ENCODE data around the gene ZNF184.
"Not testable (repeated sequence)": the region's sequence is repeated elsewhere in the genome, so short reads cannot be mapped to it uniquely, and the experiment has no call there.

Gene ZNF184

GRCh38 chr6:27452496-27452897 is 20.4 kb downstream of the ZNF184 start:
- Histone ChIP-seq H3K27me3 (ENCODE audit: control insufficient read depth in 1 of 2, insufficient read depth in 2 of 2, low read length in 2 of 2) (no peaks in the 10 kb centered on the region), H3K36me3 (ENCODE audit: control insufficient read depth in 2 of 2, insufficient read depth in 2 of 2, low read length in 2 of 2) (peaks cover 44 to 51% of the 10 kb centered on the region in 2 donors), H3K4me1 (ENCODE audit: control insufficient read depth, insufficient read depth, low read length) (no peaks in the 10 kb centered on the region), H3K9ac (ENCODE audit: low read length in 2 of 2) (no peak overlapping the region), H3K27ac (ENCODE audit: low read length) (no peak overlapping the region), H3K4me3 (ENCODE audit: low read length in 2 of 2) (no peak overlapping the region), H3K9me3 (ENCODE audit: control insufficient read depth in 2 of 2, low read length in 2 of 2) (peaks cover 13 to 19% of the 10 kb centered on the region in 2 donors)

DNA sequence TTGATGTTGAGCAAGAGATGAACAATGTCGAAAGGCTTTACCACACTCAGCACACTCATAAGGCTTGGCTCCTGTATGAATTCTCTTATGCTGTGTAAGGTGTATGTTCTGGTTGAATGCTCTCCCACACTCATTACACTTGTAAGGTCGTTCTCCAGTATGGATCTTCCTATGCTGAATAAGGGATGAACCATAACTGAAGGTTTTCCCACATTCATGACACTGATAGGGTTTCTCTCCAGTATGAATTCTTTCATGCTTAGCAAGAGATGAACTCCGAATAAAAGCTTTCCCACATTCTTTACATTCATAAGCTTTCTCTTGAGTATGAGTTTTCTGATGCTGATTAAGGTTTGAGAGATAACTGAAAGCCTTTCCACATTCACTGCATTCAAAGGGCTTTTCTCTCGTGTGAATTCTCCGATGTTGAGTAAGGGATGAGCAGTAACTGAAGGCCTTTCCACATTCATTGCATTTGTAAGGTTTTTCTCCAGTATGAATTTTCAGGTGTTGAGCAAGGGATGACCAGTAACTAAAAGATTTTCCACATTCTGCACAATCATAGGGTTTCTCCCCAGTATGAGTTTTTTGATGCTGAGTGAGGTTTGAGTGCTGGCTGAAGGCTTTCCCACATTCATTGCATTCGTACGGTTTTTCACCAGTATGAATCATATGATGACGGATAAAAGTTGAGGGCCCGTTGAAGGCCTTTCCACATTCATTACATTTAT is 21.1 kb downstream of the ZNF184 start:
- Histone ChIP-seq H3K4me3 (ENCODE audit: low read length in 2 of 2) (peak overlapping the region in 1 of 2 donors; percentile 1), H3K9me3 (ENCODE audit: control insufficient read depth in 2 of 2, low read length in 2 of 2) (peaks cover 13 to 19% of the 10 kb centered on the region in 2 donors), H3K27me3 (ENCODE audit: control insufficient read depth in 1 of 2, insufficient read depth in 2 of 2, low read length in 2 of 2) (no peaks in the 10 kb centered on the region), H3K36me3 (ENCODE audit: control insufficient read depth in 2 of 2, insufficient read depth in 2 of 2, low read length in 2 of 2) (peaks cover 40 to 49% of the 10 kb centered on the region in 2 donors), H3K4me1 (ENCODE audit: control insufficient read depth, insufficient read depth, low read length) (no peaks in the 10 kb centered on the region), H3K27ac (ENCODE audit: low read length) (no peak overlapping the region), H3K9ac (ENCODE audit: low read length in 2 of 2) (no peak overlapping the region)

DNA sequence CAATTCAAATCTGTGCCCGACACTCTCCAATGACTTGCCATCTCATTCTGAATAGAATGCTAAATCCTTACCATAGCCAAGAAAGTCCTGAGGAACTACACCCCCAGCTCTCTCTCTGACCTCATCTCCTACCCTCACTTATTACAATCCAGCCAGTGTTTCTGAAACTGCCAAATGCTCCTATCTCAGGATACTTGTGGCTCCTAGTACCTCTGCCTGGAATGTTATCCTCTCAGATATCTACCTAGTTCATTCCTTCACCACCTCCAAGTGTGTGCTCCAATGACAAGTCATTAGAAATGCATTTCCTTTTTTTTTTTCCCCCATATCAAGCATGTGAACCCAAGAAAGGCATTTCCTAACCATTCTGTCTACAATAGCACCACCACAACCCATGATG is 24.4 kb downstream of the ZNF184 start:
- H3K4me1 ChIP-seq (ENCODE audit: control insufficient read depth, insufficient read depth, low read length) = no peaks in the 10 kb centered on the region
- H3K4me3 ChIP-seq (ENCODE audit: low read length in 2 of 2) = no peak overlapping the region
- no peaks in the 10 kb centered on the region for H3K27me3 ChIP-seq (ENCODE audit: control insufficient read depth in 1 of 2, insufficient read depth in 2 of 2, low read length in 2 of 2)
- no peak overlapping the region for H3K27ac ChIP-seq (ENCODE audit: low read length)
- H3K9me3 ChIP-seq (ENCODE audit: control insufficient read depth in 2 of 2, low read length in 2 of 2) = peaks cover 17 to 19% of the 10 kb centered on the region in 2 donors
- no peak overlapping the region for H3K9ac ChIP-seq (ENCODE audit: low read length in 2 of 2)
- peaks cover 16 to 17% of the 10 kb centered on the region in 2 donors for H3K36me3 ChIP-seq (ENCODE audit: control insufficient read depth in 2 of 2, insufficient read depth in 2 of 2, low read length in 2 of 2)

GRCh38 chr6:27442932-27443331 is 30.0 kb downstream of the ZNF184 start:
- H3K4me3 ChIP-seq (ENCODE audit: low read length in 2 of 2) = no peak overlapping the region
- H3K9ac ChIP-seq (ENCODE audit: low read length in 2 of 2) = no peak overlapping the region
- no peaks in the 10 kb centered on the region for H3K36me3 ChIP-seq (ENCODE audit: control insufficient read depth in 2 of 2, insufficient read depth in 2 of 2, low read length in 2 of 2)
- H3K4me1 ChIP-seq (ENCODE audit: control insufficient read depth, insufficient read depth, low read length) = no peaks in the 10 kb centered on the region
- no peaks in the 10 kb centered on the region for H3K27me3 ChIP-seq (ENCODE audit: control insufficient read depth in 1 of 2, insufficient read depth in 2 of 2, low read length in 2 of 2)
- peaks cover 0 to 4% of the 10 kb centered on the region in 2 donors for H3K9me3 ChIP-seq (ENCODE audit: control insufficient read depth in 2 of 2, low read length in 2 of 2)
- no peak overlapping the region for H3K27ac ChIP-seq (ENCODE audit: low read length)

DNA sequence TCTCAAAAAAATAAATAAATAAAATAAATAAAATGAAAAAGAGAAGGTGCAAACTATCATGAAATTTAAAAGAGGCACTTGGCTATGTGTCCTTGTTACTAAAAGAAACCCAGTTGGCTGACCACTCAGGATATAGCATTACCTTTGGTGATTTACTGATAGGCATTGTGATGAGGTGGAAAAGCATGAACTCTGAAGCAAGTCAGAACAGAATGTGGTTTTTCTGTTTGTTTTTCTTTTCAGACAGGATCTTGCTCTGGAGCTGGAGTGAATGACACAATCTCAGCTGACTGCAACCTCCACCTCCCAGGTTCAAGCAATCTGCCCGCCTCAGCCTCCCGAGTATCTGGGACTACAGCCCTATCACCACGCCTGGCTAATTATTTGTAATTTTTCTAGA is 31.9 kb downstream of the ZNF184 start:
- Histone ChIP-seq H3K27ac (ENCODE audit: low read length) (no peak overlapping the region), H3K4me3 (ENCODE audit: low read length in 2 of 2) (no peak overlapping the region), H3K27me3 (ENCODE audit: control insufficient read depth in 1 of 2, insufficient read depth in 2 of 2, low read length in 2 of 2) (no peaks in the 10 kb centered on the region), H3K4me1 (ENCODE audit: control insufficient read depth, insufficient read depth, low read length) (no peaks in the 10 kb centered on the region), H3K9ac (ENCODE audit: low read length in 2 of 2) (no peak overlapping the region), H3K9me3 (ENCODE audit: control insufficient read depth in 2 of 2, low read length in 2 of 2) (peaks cover 0 to under 1% of the 10 kb centered on the region in 2 donors), H3K36me3 (ENCODE audit: control insufficient read depth in 2 of 2, insufficient read depth in 2 of 2, low read length in 2 of 2) (no peaks in the 10 kb centered on the region)

GRCh38 chr6:27439371-27439770 is 33.5 kb downstream of the ZNF184 start:
- Histone ChIP-seq H3K36me3 (ENCODE audit: control insufficient read depth in 2 of 2, insufficient read depth in 2 of 2, low read length in 2 of 2) (no peaks in the 10 kb centered on the region), H3K4me3 (ENCODE audit: low read length in 2 of 2) (no peak overlapping the region), H3K27ac (ENCODE audit: low read length) (no peak overlapping the region), H3K9me3 (ENCODE audit: control insufficient read depth in 2 of 2, low read length in 2 of 2) (no peaks in the 10 kb centered on the region), H3K27me3 (ENCODE audit: control insufficient read depth in 1 of 2, insufficient read depth in 2 of 2, low read length in 2 of 2) (no peaks in the 10 kb centered on the region), H3K4me1 (ENCODE audit: control insufficient read depth, insufficient read depth, low read length) (no peaks in the 10 kb centered on the region), H3K9ac (ENCODE audit: low read length in 2 of 2) (no peak overlapping the region)

DNA sequence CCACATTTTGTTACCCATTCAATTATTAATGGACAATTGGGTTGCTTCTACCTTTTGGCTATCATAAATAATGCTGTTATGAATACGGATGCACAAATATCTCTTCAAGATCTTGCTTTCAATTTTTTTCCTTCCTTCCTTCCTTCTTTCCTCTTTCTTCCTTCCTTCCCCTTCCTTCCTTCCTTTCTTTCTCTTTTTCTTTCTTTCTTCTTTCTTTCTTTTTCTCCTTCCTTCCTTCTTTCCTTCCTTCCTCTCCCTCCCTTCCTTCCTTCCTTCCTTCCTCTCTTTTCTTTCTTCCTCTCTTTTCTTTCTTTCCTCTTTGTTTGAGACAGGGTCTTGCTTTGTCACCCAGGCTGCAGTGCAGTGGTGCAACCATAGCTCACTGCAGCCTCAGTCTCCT is 39.2 kb downstream of the ZNF184 start:
- H3K9me3 ChIP-seq (ENCODE audit: control insufficient read depth in 2 of 2, low read length in 2 of 2) = peaks cover 4 to 5% of the 10 kb centered on the region in 2 donors
- no peaks in the 10 kb centered on the region for H3K36me3 ChIP-seq (ENCODE audit: control insufficient read depth in 2 of 2, insufficient read depth in 2 of 2, low read length in 2 of 2)
- H3K4me1 ChIP-seq (ENCODE audit: control insufficient read depth, insufficient read depth, low read length) = no peaks in the 10 kb centered on the region
- no peak overlapping the region for H3K9ac ChIP-seq (ENCODE audit: low read length in 2 of 2)
- no peaks in the 10 kb centered on the region for H3K27me3 ChIP-seq (ENCODE audit: control insufficient read depth in 1 of 2, insufficient read depth in 2 of 2, low read length in 2 of 2)
- H3K27ac ChIP-seq (ENCODE audit: low read length) = no peak overlapping the region
- no peak overlapping the region for H3K4me3 ChIP-seq (ENCODE audit: low read length in 2 of 2)

- Histone ChIP-seq H3K9me3 (ENCODE audit: control insufficient read depth in 2 of 2, low read length in 2 of 2) (peaks cover 4 to 5% of the 10 kb centered on the region in 2 donors), H3K4me3 (ENCODE audit: low read length in 2 of 2) (no peak overlapping the region), H3K27ac (ENCODE audit: low read length) (no peak overlapping the region), H3K36me3 (ENCODE audit: control insufficient read depth in 2 of 2, insufficient read depth in 2 of 2, low read length in 2 of 2) (no peaks in the 10 kb centered on the region), H3K9ac (ENCODE audit: low read length in 2 of 2) (no peak overlapping the region), H3K27me3 (ENCODE audit: control insufficient read depth in 1 of 2, insufficient read depth in 2 of 2, low read length in 2 of 2) (no peaks in the 10 kb centered on the region), H3K4me1 (ENCODE audit: control insufficient read depth, insufficient read depth, low read length) (no peaks in the 10 kb centered on the region)
Measured at GRCh38 chr6:27428966-27429365, 43.9 kb downstream of the ZNF184 start.

GRCh38 chr6:27428502-27428901 is 44.4 kb downstream of the ZNF184 start:
- H3K4me3 ChIP-seq (ENCODE audit: low read length in 2 of 2) = no peak overlapping the region
- no peak overlapping the region for H3K9ac ChIP-seq (ENCODE audit: low read length in 2 of 2)
- H3K9me3 ChIP-seq (ENCODE audit: control insufficient read depth in 2 of 2, low read length in 2 of 2) = peaks cover 4 to 5% of the 10 kb centered on the region in 2 donors
- H3K27me3 ChIP-seq (ENCODE audit: control insufficient read depth in 1 of 2, insufficient read depth in 2 of 2, low read length in 2 of 2) = no peaks in the 10 kb centered on the region
- H3K27ac ChIP-seq (ENCODE audit: low read length) = no peak overlapping the region
- no peaks in the 10 kb centered on the region for H3K36me3 ChIP-seq (ENCODE audit: control insufficient read depth in 2 of 2, insufficient read depth in 2 of 2, low read length in 2 of 2)
- no peaks in the 10 kb centered on the region for H3K4me1 ChIP-seq (ENCODE audit: control insufficient read depth, insufficient read depth, low read length)

DNA sequence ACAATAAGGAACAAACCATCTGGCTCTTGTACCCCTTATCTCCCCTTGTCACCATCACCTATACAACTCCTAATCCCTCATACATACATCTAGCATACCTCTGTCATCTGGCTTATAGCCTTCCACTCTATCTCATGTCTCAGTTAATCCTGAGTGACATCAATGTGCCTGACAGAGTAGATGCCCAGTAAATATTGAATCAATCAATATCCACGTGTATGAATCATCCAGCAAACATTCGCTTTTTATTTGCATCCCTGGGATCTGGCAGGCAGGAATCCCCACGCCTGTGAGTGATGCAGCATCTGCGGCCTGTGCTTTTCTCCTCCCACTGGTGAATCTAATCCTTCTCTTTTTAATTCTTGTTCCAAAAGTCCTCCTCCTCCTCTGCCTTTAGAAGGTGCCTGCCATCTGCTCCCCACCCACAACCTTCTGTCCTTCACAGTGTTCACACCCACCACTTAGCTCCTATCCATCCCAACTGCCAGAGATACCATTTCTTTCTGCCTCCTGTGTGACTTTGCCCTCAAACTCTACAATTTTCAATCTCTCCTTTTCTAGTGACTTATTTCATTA is 46.8 kb downstream of the ZNF184 start:
- Histone ChIP-seq H3K36me3 (ENCODE audit: control insufficient read depth in 2 of 2, insufficient read depth in 2 of 2, low read length in 2 of 2) (no peaks in the 10 kb centered on the region), H3K4me3 (ENCODE audit: low read length in 2 of 2) (no peak overlapping the region), H3K27me3 (ENCODE audit: control insufficient read depth in 1 of 2, insufficient read depth in 2 of 2, low read length in 2 of 2) (no peaks in the 10 kb centered on the region), H3K27ac (ENCODE audit: low read length) (no peak overlapping the region), H3K4me1 (ENCODE audit: control insufficient read depth, insufficient read depth, low read length) (no peaks in the 10 kb centered on the region), H3K9me3 (ENCODE audit: control insufficient read depth in 2 of 2, low read length in 2 of 2) (peaks cover 5 to 6% of the 10 kb centered on the region in 2 donors), H3K9ac (ENCODE audit: low read length in 2 of 2) (no peak overlapping the region)

DNA sequence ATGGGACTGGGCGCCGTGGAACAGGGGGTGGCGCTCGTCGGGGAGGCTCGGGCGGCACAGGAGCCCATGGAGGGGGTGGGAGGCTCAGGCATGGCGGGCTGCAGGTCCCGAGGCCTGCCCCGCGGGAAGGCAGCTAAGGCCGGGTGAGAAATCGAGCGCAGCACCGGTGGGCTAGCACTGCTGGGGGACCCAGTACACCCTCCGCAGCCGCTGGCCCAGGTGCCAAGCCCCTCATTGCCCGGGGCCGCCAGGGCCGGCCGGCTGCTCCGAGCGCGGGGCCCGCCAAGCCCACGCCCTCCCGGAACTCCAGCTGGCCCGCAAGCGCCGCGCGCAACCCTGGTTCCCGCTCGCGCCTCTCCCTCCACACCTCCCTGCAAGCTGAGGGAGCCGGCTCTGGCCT is 48.1 kb downstream of the ZNF184 start:
- H3K36me3 ChIP-seq (ENCODE audit: control insufficient read depth in 2 of 2, insufficient read depth in 2 of 2, low read length in 2 of 2); H3K4me1 ChIP-seq (ENCODE audit: control insufficient read depth, insufficient read depth, low read length); H3K9me3 ChIP-seq (ENCODE audit: control insufficient read depth in 2 of 2, low read length in 2 of 2); H3K9ac ChIP-seq (ENCODE audit: low read length in 2 of 2); H3K27me3 ChIP-seq (ENCODE audit: control insufficient read depth in 1 of 2, insufficient read depth in 2 of 2, low read length in 2 of 2); H3K4me3 ChIP-seq (ENCODE audit: low read length in 2 of 2); H3K27ac ChIP-seq (ENCODE audit: low read length): not testable (repeated sequence)
